Stimulated activated CD4-positive, alpha-beta T cell treated with anti-CD3 and anti-CD28 coated beads, Interleukin-4, amount 100 ng/mL, for 48 hours (primary cell): ENCODE data around the gene ENPP7.

Experiments
- DNase-seq, 2 donors: peaks; one replicate each; pipeline ENCODE4 v3.0.0-alpha.2; 2020; ENCODE audit warnings: low read depth in 2 of 2

The ENPP7 gene

GRCh38 chr17:79730769-79731483 is at the start of gene ENPP7:
ENPP7 (plus strand) TSS chr17:79730943; CDS start chr17:79731140, 197 bp downstream.
- DNase-seq, result no peak

GRCh38 chr17:79681101-79681621 is 49.6 kb upstream of the ENPP7 start:
- DNase-seq, result no peak

GRCh38 chr17:79681628-79682261 is 49.0 kb upstream of the ENPP7 start:
- DNase-seq, result no peak

- DNase-seq, result no peak
Observed at GRCh38 chr17:79683365-79683764, 47.4 kb upstream of the ENPP7 start.

- DNase-seq, result no peak
Observed at GRCh38 chr17:79684132-79684985, 46.4 kb upstream of the ENPP7 start.

DNA sequence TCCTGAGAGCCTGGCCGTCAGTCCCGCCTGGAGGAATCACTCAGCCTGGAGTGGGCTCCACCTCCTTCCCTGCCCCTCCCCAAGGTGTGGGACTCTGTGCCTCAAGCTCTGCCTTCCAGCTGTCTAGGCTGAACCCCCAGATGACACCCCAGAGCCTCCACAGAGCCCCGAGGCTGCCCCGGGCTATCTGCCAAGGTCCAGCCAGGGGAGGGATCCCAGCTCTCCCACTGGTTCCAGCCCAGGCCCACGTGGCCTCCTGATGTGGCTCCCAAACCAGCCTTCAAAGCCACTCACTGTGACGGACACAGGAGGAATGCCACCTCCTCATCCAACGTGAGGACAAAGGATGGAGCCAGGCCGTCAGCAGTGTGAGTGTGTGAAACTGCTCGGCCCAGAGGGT is 45.6 kb upstream of the ENPP7 start:
- DNase-seq, result no peak

DNA sequence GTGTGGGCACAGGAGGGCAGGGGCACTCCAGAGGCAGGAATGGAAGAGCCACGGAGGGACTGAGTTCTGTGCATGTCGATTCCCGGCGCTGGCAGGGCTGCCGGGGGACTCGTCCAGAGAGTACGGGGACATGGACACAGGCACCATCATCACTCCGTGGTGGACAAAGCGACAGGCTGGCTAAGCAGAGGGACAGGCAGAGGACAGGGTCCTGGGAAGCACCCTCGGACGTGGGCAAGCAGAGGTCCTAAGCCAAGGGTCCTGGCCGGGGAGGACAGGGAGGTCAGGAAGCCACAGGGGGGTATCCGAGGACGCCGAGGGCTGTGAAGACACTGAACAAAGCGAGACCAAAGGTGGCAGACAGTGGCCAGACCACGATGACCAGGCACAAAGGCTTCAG is 44.3 kb upstream of the ENPP7 start:
- DNase-seq, result no peak

DNA sequence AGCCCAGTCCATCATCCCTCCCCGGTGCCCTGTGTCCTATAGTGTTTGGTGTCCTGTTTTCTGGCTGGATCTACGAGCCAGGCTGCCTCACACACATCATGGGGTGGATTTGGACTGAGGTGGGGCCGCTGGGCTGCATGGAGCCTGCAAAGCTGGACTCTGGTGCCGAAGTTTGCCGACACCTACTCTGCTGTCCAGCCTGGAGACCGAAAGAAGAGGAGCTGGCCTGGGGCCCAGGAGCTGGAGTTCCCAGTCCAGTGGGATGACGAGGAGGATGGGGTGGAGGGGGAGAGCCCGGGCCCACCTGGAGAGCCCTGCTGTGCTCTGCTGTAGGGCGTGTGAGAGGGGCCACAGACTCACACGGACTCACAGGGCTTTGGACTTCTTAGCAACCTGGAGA is 40.3 kb upstream of the ENPP7 start:
- DNase-seq, result no peak

- no peak for DNase-seq
Observed at GRCh38 chr17:79690988-79691836, 39.5 kb upstream of the ENPP7 start.

DNA sequence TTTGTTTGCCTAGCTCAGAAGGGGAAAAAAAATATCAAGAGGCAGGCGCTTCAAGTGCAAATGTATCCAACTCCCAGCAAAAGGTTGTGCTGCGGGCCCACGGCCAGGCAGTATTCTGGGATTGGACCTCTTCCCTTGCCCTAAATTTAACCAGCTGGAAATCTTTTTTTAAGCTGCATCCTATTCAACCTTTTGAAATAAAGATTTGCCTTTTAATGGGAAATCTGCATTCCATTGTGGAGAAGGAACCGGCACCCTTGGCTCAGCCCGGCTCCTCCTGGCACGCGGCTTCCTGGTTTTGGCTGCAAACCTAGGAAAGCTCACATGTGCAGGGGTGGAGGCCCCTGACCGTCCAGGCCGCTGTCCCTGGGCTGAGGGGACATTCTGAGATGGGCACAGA is 38.8 kb upstream of the ENPP7 start:
- no peak for DNase-seq

GRCh38 chr17:79693419-79693818 is 37.3 kb upstream of the ENPP7 start:
- DNase-seq, result no peak

DNA sequence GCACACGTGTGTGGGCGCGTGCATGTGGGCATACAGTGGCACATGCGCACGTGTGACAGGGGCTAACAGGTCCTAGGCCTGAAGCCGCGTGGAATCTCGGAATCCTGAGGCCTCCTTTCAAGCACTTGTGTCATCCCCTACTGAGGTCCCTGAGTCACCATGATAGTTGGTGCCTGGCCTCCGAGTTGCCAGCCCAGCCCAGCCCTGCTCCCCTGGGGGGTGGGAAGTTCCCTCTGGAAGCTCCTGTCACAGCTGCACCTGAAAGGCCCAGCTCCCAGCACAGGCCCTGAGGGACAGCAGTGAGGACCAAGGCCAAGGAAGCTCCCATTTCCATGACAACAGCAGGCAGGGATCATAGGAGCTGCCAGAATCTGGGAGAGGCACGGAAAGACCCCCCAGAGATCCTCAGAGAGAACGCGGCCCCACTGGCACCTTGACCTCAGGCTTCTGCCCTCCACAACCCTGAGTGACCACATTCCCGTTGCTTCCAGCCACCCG is 35.4 kb upstream of the ENPP7 start:
- no peak for DNase-seq

- DNase-seq, result no peak
Observed at GRCh38 chr17:79695797-79696609, 34.7 kb upstream of the ENPP7 start.

DNA sequence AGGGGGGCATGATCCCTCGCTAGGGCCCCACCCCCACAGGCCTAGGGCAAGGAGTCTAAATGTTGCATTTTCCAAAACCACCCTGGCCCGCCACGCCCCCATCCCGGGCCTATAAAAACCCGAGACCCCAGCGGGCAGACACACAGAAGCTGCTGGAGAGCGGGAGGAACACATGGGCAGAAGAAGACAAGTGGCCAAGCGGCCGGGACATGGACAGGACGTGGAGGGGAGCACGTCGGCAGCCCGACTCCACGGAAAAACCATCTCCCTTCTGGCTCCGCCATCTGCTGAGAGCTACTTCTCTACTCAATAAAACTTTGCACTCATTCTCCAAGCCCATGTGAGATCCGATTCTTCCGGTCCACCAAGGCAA is 34.1 kb upstream of the ENPP7 start:
- DNase-seq, result no peak

DNA sequence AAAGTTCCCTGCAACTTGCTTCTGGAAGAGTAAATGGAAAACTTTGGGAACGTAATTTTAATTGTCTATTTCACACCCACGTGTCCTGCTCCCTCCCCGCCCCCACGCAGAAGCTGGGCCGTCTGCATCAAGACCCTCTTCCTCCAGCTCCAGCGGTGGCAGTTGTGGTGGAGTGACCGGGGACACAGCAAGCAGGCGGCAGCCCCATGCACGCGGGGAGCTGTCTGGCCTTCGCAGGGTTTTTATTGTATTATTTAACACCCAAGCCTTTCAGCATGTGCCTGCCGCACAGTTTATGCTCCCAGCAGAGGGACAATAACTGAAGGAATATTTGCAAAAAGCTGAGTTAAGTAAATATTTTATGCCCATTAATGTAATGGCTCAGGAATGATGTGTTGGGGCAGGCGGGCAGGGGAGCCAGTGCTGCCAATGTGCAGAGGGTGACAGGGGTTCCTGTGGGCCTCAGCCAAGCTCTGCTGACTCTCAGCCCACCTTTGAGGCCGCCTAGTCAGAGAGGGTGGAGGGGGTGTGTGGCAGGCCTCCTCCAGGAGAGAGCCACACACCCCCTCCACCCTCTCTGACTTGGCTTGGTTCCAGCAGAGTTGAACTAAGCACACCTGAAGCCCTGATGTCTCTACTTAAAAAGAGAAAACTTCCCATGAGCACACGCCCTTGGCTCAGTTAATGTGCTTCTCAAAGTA is 32.4 kb upstream of the ENPP7 start:
- no peak for DNase-seq

- no peak for DNase-seq
Observed at GRCh38 chr17:79699386-79700036, 31.2 kb upstream of the ENPP7 start.

DNA sequence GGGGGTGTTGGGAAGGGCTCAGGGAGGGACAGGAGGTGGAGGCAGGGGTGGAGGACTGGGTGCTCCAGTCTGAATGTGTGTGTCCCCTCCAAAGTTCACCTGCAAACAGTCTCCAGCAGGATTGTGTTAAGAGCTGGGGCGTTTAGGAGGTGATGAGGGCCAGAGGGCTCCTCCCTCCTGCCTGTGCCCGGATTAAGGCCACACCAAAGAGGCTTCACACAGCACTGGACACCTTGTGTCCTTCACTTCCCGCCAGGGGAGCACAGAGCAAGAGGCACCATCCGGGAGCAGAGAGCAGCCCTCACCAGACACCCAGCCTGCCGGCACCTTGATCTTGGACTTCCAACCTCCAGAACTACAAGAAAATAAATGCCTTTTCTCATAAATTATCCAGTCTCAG is 30.2 kb upstream of the ENPP7 start:
- no peak for DNase-seq

DNA sequence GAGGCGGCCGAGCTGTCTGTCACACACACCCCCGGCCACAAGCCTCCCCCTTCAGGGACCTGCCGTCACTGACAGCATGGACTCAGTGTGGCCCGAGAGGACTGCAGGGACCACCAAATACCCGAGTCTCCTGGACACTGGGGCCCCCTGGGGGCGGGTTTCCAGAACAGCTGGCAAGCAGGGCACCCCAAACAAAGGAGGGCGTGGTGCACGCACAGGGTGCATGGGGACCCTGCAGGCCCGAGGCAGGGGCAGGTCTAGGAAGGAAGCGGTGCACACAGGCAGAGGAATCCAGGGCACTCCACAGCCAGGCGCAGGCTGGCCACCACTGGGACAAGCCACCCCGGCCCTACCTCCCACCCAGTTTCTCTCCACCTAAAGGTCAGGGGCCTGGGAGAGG is 28.7 kb upstream of the ENPP7 start:
- no peak for DNase-seq

- no peak for DNase-seq
Observed at GRCh38 chr17:79702550-79703236, 28.1 kb upstream of the ENPP7 start.
